Right lobe of liver (tissue), 6 donors: ENCODE results near the gene INSYN1. TPM values are rescaled to one million over a fixed set of nuclear protein-coding genes. Genes with fewer than 3 reads are reported as not detected.
A peak's percentile ranks its signal among the peaks of the same experiment; 100 is the strongest.

Source experiments
- ATAC-seq, 4 donors: fragments of 200-7000 bp; cut with Tn5 transposase; one replicate each; pipeline ENCODE4 v1.9.1; 2020; ENCODE audit warnings: mild to moderate bottlenecking in 4 of 4, moderate library complexity in 4 of 4
- DNase-seq, 3 donors: peaks; one replicate each; pipeline ENCODE4 v3.0.0-alpha.2; 2020
- H3K27ac ChIP-seq, 3 donors: fragments of 200-600 bp; one replicate each; pipeline ENCODE4 v1.8.0; 2022
- H3K27me3 ChIP-seq, 2 donors: fragments of 200-600 bp; one replicate each; pipeline ENCODE4 v1.8.0; 2022
- H3K36me3 ChIP-seq, 4 donors: fragments of 200-600 bp; sonication (generic) in 1 of 4; one replicate each; pipeline versions ENCODE4 v1.5.1 to v1.8.0; 2017 to 2022; ENCODE audit warnings: control low read depth in 1 of 4
- H3K4me1 ChIP-seq, 4 donors: fragments of 200-600 bp; sonication (generic) in 1 of 4; one replicate each; pipeline versions ENCODE4 v1.5.1 to v1.8.0; 2017 to 2022; ENCODE audit warnings: control low read depth in 1 of 4
- H3K4me3 ChIP-seq, 3 donors: fragments of 200-600 bp; one replicate each; pipeline ENCODE4 v1.8.0; 2022
- H3K9me3 ChIP-seq, 4 donors: fragments of 200-600 bp; sonication (generic) in 1 of 4; one replicate each; pipeline versions ENCODE4 v1.5.1 to v1.8.0; 2017 to 2022; ENCODE audit warnings: control low read depth in 1 of 4
- CTCF ChIP-seq, 4 donors: fragments of 200-600 bp in 3 of 4; fragments of 450-650 bp in 1 of 4; IDR thresholded peaks; one replicate each; pipeline versions ENCODE4 v1.5.1 to v1.8.0; 2016 to 2022; ENCODE audit warnings: antibody characterized with exemption in 4 of 4, mild to moderate bottlenecking in 2 of 4
- POLR2A ChIP-seq: fragments of 450-650 bp; IDR thresholded peaks from one replicate; pipeline ENCODE4 v1.6.1; 2017; ENCODE audit warnings: antibody characterized with exemption, mild to moderate bottlenecking
- WGBS: methylation state at CpG from one replicate; pipeline ENCODE4 v1.1.6; 2018; ENCODE audit warnings: low coverage, low lambda C conversion rate; ENCODE audit not compliant: insufficient coverage; ENCODE audit errors: missing lambda C conversion rate; 5-methylcytosine and 5-hydroxymethylcytosine counted together
- intact Hi-C, 2 donors: fragments of 100-400 bp; cut with DNase I; formaldehyde crosslinking; loops; one replicate each; pipeline versions ENCODE4 v1.11.2 to v1.14.1; 2022
- total RNA-seq, 6 experiments: library from RNA; depleted of rRNA in 2 of 6; stranded (reverse); fragments of >200 nt in 2 of 6; fragmentation: NEBNext Ultra II Directional in 3 of 6; extraction: Animal tissue kit (Norgen Biotek cat#: 25700) in 3 of 6; gene quantifications; one replicate each; pipeline versions ENCODE4 v1.1.0 to v1.2.4, GENCODE V29; 2016 to 2023
- donor health status: DM: no; HTN: yes; CAD: no.
- donor health status: DM: no; HTN: no; CAD: no.
- donor health status: DM: no; HTN: no; CAD: no.
- donor health status: DM: no; HTN: yes; CAD: no.
- donor health status: DM: no; HTN: yes; CAD: no.

INSYN1 gene
- total RNA-seq, 6 experiments from 2014 or later: 0.25 to 0.68 (median 0.32) TPM

GRCh38 chr15:73694419-73694818 is 58.7 kb downstream of the INSYN1 start:
- Histone ChIP-seq H3K4me3 (no peak overlapping the region), H3K9me3 (no peaks in the 10 kb centered on the region), H3K27ac (no peak overlapping the region), H3K27me3 (no peaks in the 10 kb centered on the region), H3K36me3 (no peaks in the 10 kb centered on the region), H3K4me1 (peaks cover 0 to 12% (median 5%) of the 10 kb centered on the region in 4 donors)
- ATAC-seq: peak; percentile 33 to 63 (median 42)
- TF ChIP-seq POLR2A (no peak), CTCF (IDR thresholded peaks at IDR 0.05) (no peak)
- WGBS: 23% methylated on average over 5 of the region's 5 CpGs
- intact Hi-C loops: no loop called here
- no peak for DNase-seq

GRCh38 chr15:73691396-73691795 is 61.8 kb downstream of the INSYN1 start:
- DNase-seq (no peak), ATAC-seq (peak in 2 of 4 donors; percentile 26 to 34)
- TF ChIP-seq CTCF (IDR thresholded peaks at IDR 0.05) (no peak), POLR2A (no peak)
- Histone ChIP-seq H3K27me3 (no peaks in the 10 kb centered on the region), H3K4me1 (peaks cover 0 to 10% (median 3%) of the 10 kb centered on the region in 4 donors), H3K27ac (no peak overlapping the region), H3K36me3 (no peaks in the 10 kb centered on the region), H3K4me3 (no peak overlapping the region), H3K9me3 (no peaks in the 10 kb centered on the region)
- intact Hi-C loops: no loop called here
- 55% methylated on average over 3 of the region's 6 CpGs for WGBS

GRCh38 chr15:73688455-73688854 is 64.7 kb downstream of the INSYN1 start:
- 67% methylated on average over 1 of the region's 6 CpGs for WGBS
- intact Hi-C loops: no loop called here
- Histone ChIP-seq H3K27me3 (no peaks in the 10 kb centered on the region), H3K27ac (no peak overlapping the region), H3K9me3 (no peaks in the 10 kb centered on the region), H3K4me1 (peaks cover 0 to 4% (median 0%) of the 10 kb centered on the region in 4 donors), H3K4me3 (no peak overlapping the region), H3K36me3 (no peaks in the 10 kb centered on the region)
- DNase-seq (no peak), ATAC-seq (no peak)
- TF ChIP-seq CTCF (IDR thresholded peaks at IDR 0.05) (no peak), POLR2A (no peak)

GRCh38 chr15:73687351-73687750 is 65.8 kb downstream of the INSYN1 start:
- no peak overlapping the region for H3K4me3 ChIP-seq
- DNase-seq (no peak), ATAC-seq (no peak)
- no peak for TF ChIP-seq POLR2A
- no peak for TF ChIP-seq CTCF (IDR thresholded peaks at IDR 0.05)
- WGBS: no CpG with 5 or more reads among the region's 2 CpGs
- no peaks in the 10 kb centered on the region for H3K9me3 ChIP-seq
- peaks cover 0 to 7% (median 0%) of the 10 kb centered on the region in 4 donors for H3K4me1 ChIP-seq
- no peak overlapping the region for H3K27ac ChIP-seq
- intact Hi-C loops: no loop called here
- H3K27me3 ChIP-seq: no peaks in the 10 kb centered on the region
- no peaks in the 10 kb centered on the region for H3K36me3 ChIP-seq

- no peaks in the 10 kb centered on the region for H3K36me3 ChIP-seq
- ATAC-seq (peak in 2 of 4 donors; percentile 2 to 34), DNase-seq (peak in 1 of 3 donors; percentile 35)
- no peak overlapping the region for H3K4me3 ChIP-seq
- H3K27me3 ChIP-seq: no peaks in the 10 kb centered on the region
- intact Hi-C loops: no loop called here
- no peak overlapping the region for H3K27ac ChIP-seq
- H3K4me1 ChIP-seq: peaks cover 0 to 7% (median 0%) of the 10 kb centered on the region in 4 donors
- H3K9me3 ChIP-seq: no peaks in the 10 kb centered on the region
- TF ChIP-seq POLR2A: no peak
- 17% methylated on average over 2 of the region's 4 CpGs for WGBS
These were observed 66.3 kb downstream of the INSYN1 start for GRCh38 chr15:73686781-73687256.
